ENCODE measurements around the gene BORCS6. TPM values are rescaled to one million over a fixed set of nuclear protein-coding genes. Genes with fewer than 3 reads are reported as not detected.

Gene BORCS6
- total RNA-seq (2014; rRNA removed; shearing (Covaris generic)): 9.9 and 10.7 TPM in 2 replicates

- H3K36me3 ChIP-seq (replicated peaks; ENCODE audit: control insufficient read depth, insufficient read depth, low read length): no peaks in the 10 kb centered on the region
- peaks cover 19% of the 10 kb centered on the region for H3K27me3 ChIP-seq (ENCODE audit: control insufficient read depth, insufficient read depth, low read length)
- DNase-seq: peak; percentile 95
- peak within 1 kb of the TSS; percentile 83 for H3K4me3 ChIP-seq (ENCODE audit: insufficient read depth, low read depth, low read length)
These were observed at the start of gene BORCS6 for GRCh38 chr17:8189711-8190477. TSS of gene BORCS6 (minus strand) at chr17:8190180. CDS start at chr17:8190140, 40 bp downstream.

- Histone ChIP-seq H3K27me3 (ENCODE audit: control insufficient read depth, insufficient read depth, low read length) (no peaks in the 10 kb centered on the region), H3K4me3 (ENCODE audit: insufficient read depth, low read depth, low read length) (no peak overlapping the region), H3K36me3 (replicated peaks; ENCODE audit: control insufficient read depth, insufficient read depth, low read length) (peaks cover 35% of the 10 kb centered on the region)
- DNase-seq: no peak
These were observed 47.9 kb upstream of the BORCS6 start for GRCh38 chr17:8237886-8238285.

GRCh38 chr17:8237175-8237574 lies 47.2 kb upstream of the BORCS6 start:
- Histone ChIP-seq H3K36me3 (replicated peaks; ENCODE audit: control insufficient read depth, insufficient read depth, low read length) (peaks cover 41% of the 10 kb centered on the region), H3K4me3 (ENCODE audit: insufficient read depth, low read depth, low read length) (no peak overlapping the region), H3K27me3 (ENCODE audit: control insufficient read depth, insufficient read depth, low read length) (no peaks in the 10 kb centered on the region)
- DNase-seq: no peak

DNA sequence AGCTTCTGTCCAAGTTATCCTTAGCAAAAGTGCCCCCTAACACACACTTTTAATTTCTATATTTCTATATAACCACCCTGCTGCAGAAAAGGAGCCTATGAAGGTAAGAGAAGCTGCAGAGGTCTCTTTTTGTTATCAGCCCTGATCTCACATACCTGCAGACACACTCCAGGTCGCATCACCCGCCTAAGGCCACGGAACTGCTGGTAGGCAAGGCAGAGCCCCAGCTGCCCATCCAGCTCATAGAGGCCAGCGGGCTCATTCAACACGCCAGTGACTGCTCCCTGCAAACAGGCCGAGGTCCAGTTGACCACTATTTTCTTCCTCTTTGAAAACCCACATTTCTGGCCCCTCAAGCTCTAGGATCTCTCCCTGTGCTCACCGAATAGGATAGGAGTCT lies 45.7 kb upstream of the BORCS6 start:
- H3K4me3 ChIP-seq (ENCODE audit: insufficient read depth, low read depth, low read length): no peak overlapping the region
- H3K36me3 ChIP-seq (replicated peaks; ENCODE audit: control insufficient read depth, insufficient read depth, low read length): peaks cover 52% of the 10 kb centered on the region
- H3K27me3 ChIP-seq (ENCODE audit: control insufficient read depth, insufficient read depth, low read length): no peaks in the 10 kb centered on the region
- no peak for DNase-seq

DNA sequence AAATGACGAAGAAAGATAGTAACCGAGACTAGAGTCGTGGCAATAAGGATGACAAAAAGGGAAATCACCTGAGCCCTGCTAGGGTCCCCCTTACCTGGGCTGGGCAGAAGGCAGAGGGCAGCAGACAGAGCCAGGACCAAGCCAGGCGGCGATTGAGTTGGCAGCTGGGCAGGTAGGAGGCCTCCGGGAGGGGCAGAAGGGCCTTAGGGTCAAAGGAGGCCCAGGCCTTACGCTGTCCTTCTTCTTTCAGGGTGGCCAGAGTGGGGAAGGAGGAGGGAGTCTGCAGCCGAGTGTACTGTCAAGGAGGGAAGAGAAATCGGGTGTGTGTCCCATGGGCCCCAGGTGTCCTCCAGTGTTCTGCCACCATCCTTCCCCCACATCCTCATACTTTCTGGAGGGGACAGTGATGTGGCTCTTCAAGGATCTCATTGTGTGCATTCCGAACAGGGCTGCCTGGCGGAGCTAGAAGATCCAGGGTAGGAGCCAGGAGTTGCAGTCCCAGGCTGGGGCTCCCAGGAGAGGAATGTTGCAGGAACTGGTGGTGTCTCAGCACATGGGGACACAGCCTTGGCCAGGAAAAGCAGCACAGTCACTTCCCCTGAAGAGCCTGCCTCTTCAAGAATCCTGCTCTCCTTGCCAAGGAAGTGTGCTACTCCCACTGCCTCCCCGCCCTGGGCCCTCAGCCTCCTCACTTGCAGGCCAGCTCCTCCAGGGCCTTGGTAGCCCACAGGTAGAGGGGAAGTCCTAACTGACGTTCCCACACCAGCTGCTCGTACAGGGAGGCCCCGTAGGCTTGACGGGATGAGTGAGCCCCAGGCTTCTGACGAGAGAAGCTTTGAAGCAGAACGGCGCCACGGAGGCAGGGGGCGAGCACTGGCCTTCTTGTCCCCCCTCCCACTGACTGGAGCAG lies 44.6 kb upstream of the BORCS6 start:
- Histone ChIP-seq H3K27me3 (ENCODE audit: control insufficient read depth, insufficient read depth, low read length) (no peaks in the 10 kb centered on the region), H3K4me3 (ENCODE audit: insufficient read depth, low read depth, low read length) (no peak overlapping the region), H3K36me3 (replicated peaks; ENCODE audit: control insufficient read depth, insufficient read depth, low read length) (peaks cover 60% of the 10 kb centered on the region)

GRCh38 chr17:8231701-8232100 lies 41.7 kb upstream of the BORCS6 start:
- no peak for DNase-seq
- Histone ChIP-seq H3K36me3 (replicated peaks; ENCODE audit: control insufficient read depth, insufficient read depth, low read length) (peaks cover 70% of the 10 kb centered on the region), H3K4me3 (ENCODE audit: insufficient read depth, low read depth, low read length) (no peak overlapping the region), H3K27me3 (ENCODE audit: control insufficient read depth, insufficient read depth, low read length) (no peaks in the 10 kb centered on the region)

More for the DNA sequence above, 44.6 kb upstream of the BORCS6 start:
- no peak for DNase-seq

GRCh38 chr17:8227238-8227581 lies 37.2 kb upstream of the BORCS6 start:
- H3K4me3 ChIP-seq (ENCODE audit: insufficient read depth, low read depth, low read length): peak overlapping the region; percentile 49
- H3K27me3 ChIP-seq (ENCODE audit: control insufficient read depth, insufficient read depth, low read length): no peaks in the 10 kb centered on the region
- no peak for DNase-seq
- H3K36me3 ChIP-seq (replicated peaks; ENCODE audit: control insufficient read depth, insufficient read depth, low read length): peaks cover 39% of the 10 kb centered on the region

DNA sequence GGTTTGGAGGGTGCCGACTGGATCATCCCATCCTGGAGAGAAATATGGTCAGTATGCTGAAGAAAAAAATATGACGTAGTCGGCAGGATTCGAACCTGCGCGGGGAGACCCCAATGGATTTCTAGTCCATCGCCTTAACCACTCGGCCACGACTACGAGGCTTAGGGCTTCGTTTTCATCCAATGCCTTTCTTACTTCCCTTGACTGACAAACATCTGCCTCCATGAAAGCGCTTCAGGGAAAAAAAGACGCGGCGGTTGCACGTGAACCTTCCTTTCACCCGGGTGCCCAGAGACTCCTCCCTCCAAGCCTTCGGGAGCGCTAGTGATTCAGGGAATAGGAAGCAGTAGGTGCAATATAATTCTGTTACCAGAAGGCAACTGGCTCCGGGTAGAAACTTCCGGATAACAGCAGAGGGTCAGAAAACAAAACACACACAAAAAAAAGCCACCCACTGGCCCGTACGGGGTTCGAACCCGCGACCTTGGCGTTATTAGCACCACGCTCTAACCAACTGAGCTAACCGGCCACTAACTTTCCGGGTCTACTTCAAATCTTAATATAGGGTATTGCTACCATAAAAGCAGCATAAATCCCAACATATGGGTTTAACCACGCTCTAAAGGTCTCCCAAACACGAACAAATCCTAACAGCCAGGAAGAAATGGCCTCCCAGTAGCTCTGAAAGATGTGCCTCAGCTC lies 36.7 kb upstream of the BORCS6 start:
- H3K27me3 ChIP-seq (ENCODE audit: control insufficient read depth, insufficient read depth, low read length): no peaks in the 10 kb centered on the region
- peaks cover 35% of the 10 kb centered on the region for H3K36me3 ChIP-seq (replicated peaks; ENCODE audit: control insufficient read depth, insufficient read depth, low read length)
- DNase-seq: peak; percentile 75
- peak overlapping the region; percentile 49 for H3K4me3 ChIP-seq (ENCODE audit: insufficient read depth, low read depth, low read length)

DNA sequence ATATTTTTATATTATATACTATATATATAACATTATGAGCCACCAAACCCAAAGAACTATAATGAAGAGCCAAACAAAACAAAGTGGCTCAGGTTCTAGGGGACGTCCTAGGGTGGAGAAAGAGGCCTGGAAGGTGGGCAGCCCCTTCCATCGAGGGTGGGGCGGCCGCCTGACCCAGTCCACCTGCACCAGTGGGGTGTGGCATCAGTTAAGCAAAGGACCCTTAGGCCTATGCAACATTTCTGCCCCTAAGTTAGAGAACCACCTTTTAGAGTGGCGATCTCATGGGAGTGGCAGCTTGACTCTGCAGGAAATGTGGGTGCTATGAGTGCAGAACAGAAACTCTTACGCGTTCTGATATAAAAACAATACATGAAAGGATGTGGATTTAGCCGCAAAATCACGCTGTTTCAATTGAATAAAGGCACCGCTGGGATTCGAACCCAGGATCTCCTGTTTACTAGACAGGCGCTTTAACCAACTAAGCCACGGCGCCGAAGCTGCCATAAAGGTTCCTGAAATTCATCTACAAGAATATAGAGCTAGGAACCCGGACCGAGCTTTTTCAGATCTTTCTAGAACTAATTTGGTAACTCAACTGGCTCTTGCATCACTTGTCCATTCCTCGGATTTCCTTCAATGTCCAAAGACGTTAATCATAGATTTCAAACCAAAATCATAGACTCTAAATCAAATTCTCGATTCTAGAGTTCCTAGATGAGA lies 36.0 kb upstream of the BORCS6 start:
- peaks cover 28% of the 10 kb centered on the region for H3K36me3 ChIP-seq (replicated peaks; ENCODE audit: control insufficient read depth, insufficient read depth, low read length)
- H3K4me3 ChIP-seq (ENCODE audit: insufficient read depth, low read depth, low read length): peak overlapping the region; percentile 49
- no peak for DNase-seq
- H3K27me3 ChIP-seq (ENCODE audit: control insufficient read depth, insufficient read depth, low read length): no peaks in the 10 kb centered on the region

- Histone ChIP-seq H3K4me3 (ENCODE audit: insufficient read depth, low read depth, low read length) (no peak overlapping the region), H3K27me3 (ENCODE audit: control insufficient read depth, insufficient read depth, low read length) (no peaks in the 10 kb centered on the region), H3K36me3 (replicated peaks; ENCODE audit: control insufficient read depth, insufficient read depth, low read length) (peaks cover 24% of the 10 kb centered on the region)
- DNase-seq: no peak
These were observed 35.2 kb upstream of the BORCS6 start for GRCh38 chr17:8224891-8225812.

- H3K4me3 ChIP-seq (ENCODE audit: insufficient read depth, low read depth, low read length): peak overlapping the region; percentile 92
- no peaks in the 10 kb centered on the region for H3K27me3 ChIP-seq (ENCODE audit: control insufficient read depth, insufficient read depth, low read length)
- H3K36me3 ChIP-seq (replicated peaks; ENCODE audit: control insufficient read depth, insufficient read depth, low read length): peaks cover 8% of the 10 kb centered on the region
- DNase-seq: peak; percentile 74
These were observed 33.6 kb upstream of the BORCS6 start for GRCh38 chr17:8223356-8224126.

GRCh38 chr17:8222630-8223355 lies 32.8 kb upstream of the BORCS6 start:
- no peaks in the 10 kb centered on the region for H3K27me3 ChIP-seq (ENCODE audit: control insufficient read depth, insufficient read depth, low read length)
- peak overlapping the region; percentile 92 for H3K4me3 ChIP-seq (ENCODE audit: insufficient read depth, low read depth, low read length)
- H3K36me3 ChIP-seq (replicated peaks; ENCODE audit: control insufficient read depth, insufficient read depth, low read length): peaks cover 3% of the 10 kb centered on the region; the same call in 1 of the 2 replicates
- DNase-seq: peak; percentile 83
